GM23248 (cell line): ENCODE data around the gene IARS2.

ENCODE experiments used
- EZH2 ChIP-seq: fragments of 200-600 bp; sonication (generic); IDR thresholded peaks from 2 replicates; pipeline ENCODE4 v1.6.1; 2018; ENCODE audit warnings: antibody characterized with exemption, mild to moderate bottlenecking; ENCODE audit not compliant: insufficient read depth, poor library complexity, severe bottlenecking
- EZH2phosphoT487 ChIP-seq: fragments of 200-600 bp; sonication (generic); IDR thresholded peaks from 2 replicates; pipeline ENCODE4 v1.6.1; 2018; ENCODE audit warnings: antibody characterized with exemption, moderate library complexity, mild to moderate bottlenecking, low read depth; ENCODE audit not compliant: insufficient read depth

DNA sequence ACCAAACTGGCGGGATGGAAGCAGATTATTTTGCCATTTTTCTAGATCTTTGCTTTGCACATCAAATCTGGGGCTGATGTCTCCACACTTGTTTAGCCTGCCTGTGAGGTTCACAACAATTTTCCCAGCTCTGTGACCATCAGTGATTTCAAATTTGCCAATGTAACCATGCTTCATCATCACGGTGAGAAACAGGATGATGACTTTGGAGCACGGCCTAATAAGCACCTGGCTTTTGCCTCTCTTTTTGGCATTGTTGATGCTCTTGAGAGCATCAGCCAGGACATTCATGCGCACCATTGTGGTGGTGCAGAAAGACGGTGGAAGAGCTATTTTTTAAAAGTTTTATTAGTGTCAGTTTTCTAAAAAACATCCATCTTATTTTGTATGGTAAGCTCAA, 50.1 kb downstream of the IARS2 start:
- TF ChIP-seq EZH2 = no peak
- TF ChIP-seq EZH2phosphoT487 = no peak
